C4-2B (cell line): ENCODE measurements around the gene CAD.

ENCODE experiments used
- ZFX ChIP-seq: fragments of 450-650 bp; IDR thresholded peaks from 2 replicates; pipeline ENCODE4 v1.6.1; 2017
- TF ChIP-seq, protein P1 (sequence below): fragments of 450-650 bp; conservative IDR thresholded peaks from 2 replicates; pipeline ENCODE4 v1.5.1; 2017; ENCODE audit warnings: mild to moderate bottlenecking

DNA sequence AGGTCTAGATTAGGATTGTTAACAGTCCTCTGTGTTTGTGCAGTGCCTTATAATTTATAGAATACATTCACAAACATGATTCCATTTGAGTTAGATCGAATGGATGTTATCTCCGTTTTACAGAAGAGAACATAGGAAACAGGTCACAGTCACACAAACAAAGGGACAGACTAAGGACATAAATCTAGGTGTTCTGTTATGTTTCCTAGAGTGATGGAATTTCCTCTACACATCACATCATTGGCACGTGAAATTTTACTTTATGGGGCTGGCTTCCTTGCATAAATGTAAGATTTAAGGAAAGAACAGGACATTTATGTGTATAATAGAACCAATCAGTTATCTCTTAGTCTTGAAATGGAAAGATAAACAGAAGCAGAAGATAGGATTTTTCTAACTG lies 71.4 kb downstream of the CAD start:
- TF ChIP-seq, protein P1, sequence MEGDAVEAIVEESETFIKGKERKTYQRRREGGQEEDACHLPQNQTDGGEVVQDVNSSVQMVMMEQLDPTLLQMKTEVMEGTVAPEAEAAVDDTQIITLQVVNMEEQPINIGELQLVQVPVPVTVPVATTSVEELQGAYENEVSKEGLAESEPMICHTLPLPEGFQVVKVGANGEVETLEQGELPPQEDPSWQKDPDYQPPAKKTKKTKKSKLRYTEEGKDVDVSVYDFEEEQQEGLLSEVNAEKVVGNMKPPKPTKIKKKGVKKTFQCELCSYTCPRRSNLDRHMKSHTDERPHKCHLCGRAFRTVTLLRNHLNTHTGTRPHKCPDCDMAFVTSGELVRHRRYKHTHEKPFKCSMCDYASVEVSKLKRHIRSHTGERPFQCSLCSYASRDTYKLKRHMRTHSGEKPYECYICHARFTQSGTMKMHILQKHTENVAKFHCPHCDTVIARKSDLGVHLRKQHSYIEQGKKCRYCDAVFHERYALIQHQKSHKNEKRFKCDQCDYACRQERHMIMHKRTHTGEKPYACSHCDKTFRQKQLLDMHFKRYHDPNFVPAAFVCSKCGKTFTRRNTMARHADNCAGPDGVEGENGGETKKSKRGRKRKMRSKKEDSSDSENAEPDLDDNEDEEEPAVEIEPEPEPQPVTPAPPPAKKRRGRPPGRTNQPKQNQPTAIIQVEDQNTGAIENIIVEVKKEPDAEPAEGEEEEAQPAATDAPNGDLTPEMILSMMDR = no peak
- no peak for TF ChIP-seq ZFX
